GM12878 (cell line): ENCODE measurements around the gene RGS18. TPM values are rescaled to one million over a fixed set of nuclear protein-coding genes. Genes with fewer than 3 reads are reported as not detected.

ENCODE experiments used
- ATAC-seq: fragments of 200-7000 bp; cut with Tn5 transposase; 3 replicates; pipeline ENCODE4 v1.9.1; 2020; ENCODE audit warnings: mild to moderate bottlenecking, moderate library complexity
- BruUV-seq: library from RNA; stranded (reverse); fragments of 400-500 nt; replicated peaks from 2 replicates; lab custom pipeline; 2021; lab: Mats Ljungman, UMichigan
- CTCF ChIA-PET: fragments of 300-600 bp; sonication (Branson Sonifier 250); formaldehyde crosslinking; extraction: SDS; loops from one replicate; lab custom pipeline; 2021; ENCODE audit warnings: inconsistent platforms; lab: Yijun Ruan, JAX
- POLR2A ChIA-PET: fragments of 350-600 bp; formaldehyde crosslinking; extraction: SDS; loops from one replicate; lab custom pipeline; 2021; ENCODE audit warnings: inconsistent platforms; lab: Charles Lee
- RAD21 ChIA-PET: fragments of 300-600 bp; sonication (Branson Sonifier 250); formaldehyde crosslinking; loops from one replicate; lab custom pipeline; 2023; ENCODE audit warnings: antibody characterized with exemption; ENCODE audit not compliant: unreplicated experiment; lab: Charles Lee
- SMC1A ChIA-PET: fragments of 300-600 bp; sonication (Branson Sonifier 250); formaldehyde crosslinking; loops from one replicate; lab custom pipeline; 2023; ENCODE audit not compliant: unreplicated experiment, uncharacterized antibody; lab: Charles Lee
- DNase-seq: peaks from one replicate; pipeline ENCODE4 v3.0.0-alpha.2; 2011; ENCODE audit warnings: low read depth, low spot score
- FAIRE-seq: peaks from 3 replicates; lab custom pipeline; 2011; peaks lifted over from hg19 to GRCh38; lab: Jason Lieb, UNC
- H2AFZ ChIP-seq: 2 replicates; pipeline ENCODE4 v1.6.0; 2011; ENCODE audit warnings: low read depth, low read length, control low read depth; ENCODE audit not compliant: control insufficient read depth
- H3K27ac ChIP-seq: 2 replicates; pipeline ENCODE4 v1.5.1; 2011; ENCODE audit warnings: control low read depth; ENCODE audit not compliant: control insufficient read depth, insufficient read depth
- H3K27me3 ChIP-seq, 2 experiments: replicated peaks in 1 of 2; 2 replicates each; pipeline versions ENCODE4 v1.6.0 to v1.6.1; 2011; ENCODE audit warnings: low read length in 1 of 2; ENCODE audit not compliant: control insufficient read depth in 2 of 2, insufficient read depth in 2 of 2
- H3K36me3 ChIP-seq, 2 experiments: 2 replicates each; pipeline ENCODE4 v1.5.1; 2011; ENCODE audit warnings: low read length in 1 of 2; ENCODE audit not compliant: control insufficient read depth in 2 of 2, insufficient read depth in 2 of 2
- H3K4me1 ChIP-seq: 2 replicates; pipeline ENCODE4 v1.6.1; 2011; ENCODE audit warnings: mild to moderate bottlenecking, low read length, moderate library complexity, mixed read lengths; ENCODE audit not compliant: control insufficient read depth, insufficient read depth
- H3K4me2 ChIP-seq: 2 replicates; pipeline ENCODE4 v1.6.0; 2011; ENCODE audit warnings: control low read depth; ENCODE audit not compliant: control insufficient read depth, insufficient read depth
- H3K4me3 ChIP-seq: fragments of 200-600 bp; sonication (generic); 2 replicates; pipeline ENCODE4 v1.5.1; 2016
- H3K79me2 ChIP-seq: 2 replicates; pipeline ENCODE4 v1.6.0; 2011; ENCODE audit warnings: low read length; ENCODE audit not compliant: control insufficient read depth, insufficient read depth
- H3K9ac ChIP-seq: 2 replicates; pipeline ENCODE4 v1.8.0; 2011; ENCODE audit warnings: low read length, control low read depth, mixed read lengths; ENCODE audit not compliant: control insufficient read depth, insufficient read depth
- H3K9me3 ChIP-seq: replicated peaks from 3 replicates; pipeline ENCODE4 v1.5.1; 2011; ENCODE audit warnings: mild to moderate bottlenecking, low read length; ENCODE audit not compliant: control insufficient read depth, insufficient read depth
- H4K20me1 ChIP-seq: 2 replicates; pipeline ENCODE4 v1.6.0; 2011; ENCODE audit not compliant: control insufficient read depth, insufficient read depth
- BCLAF1 ChIP-seq: fragments of 450-650 bp; IDR thresholded peaks from 2 replicates; pipeline ENCODE4 v1.6.1; 2017; ENCODE audit warnings: antibody characterized with exemption, mild to moderate bottlenecking, moderate library complexity
- BHLHE40 ChIP-seq, 2 experiments: fragments of 450-650 bp in 1 of 2; IDR thresholded peaks; 2 replicates each; pipeline ENCODE4 v1.6.1; 2011 to 2017; ENCODE audit warnings: low read depth in 2 of 2, borderline replicate concordance in 1 of 2, improper control_type of control experiment in 1 of 2, low read length in 1 of 2, mild to moderate bottlenecking in 1 of 2
- BRCA1 ChIP-seq: IDR thresholded peaks from 2 replicates; pipeline ENCODE4 v1.6.1; 2011; ENCODE audit warnings: low read depth, low read length, improper control_type of control experiment
- CBX5 ChIP-seq: sonication (generic); IDR thresholded peaks from 2 replicates; pipeline ENCODE4 v1.6.1; 2016; ENCODE audit warnings: low read depth, moderate library complexity, mild to moderate bottlenecking, inconsistent platforms
- CHD2 ChIP-seq: IDR thresholded peaks from 2 replicates; pipeline ENCODE4 v1.6.1; 2011; ENCODE audit warnings: low read depth, low read length, improper control_type of control experiment, borderline replicate concordance
- ESRRA ChIP-seq: IDR thresholded peaks from 2 replicates; pipeline ENCODE4 v1.6.1; 2012; ENCODE audit warnings: mild to moderate bottlenecking, low read length, improper control_type of control experiment
- JUNB ChIP-seq: IDR thresholded peaks from 2 replicates; pipeline ENCODE4 v1.6.1; 2016; ENCODE audit warnings: antibody characterized with exemption, mild to moderate bottlenecking
- JUND ChIP-seq: IDR thresholded peaks from 2 replicates; pipeline ENCODE4 v1.6.1; 2012; ENCODE audit warnings: low read depth, mild to moderate bottlenecking, low read length, improper control_type of control experiment, moderate library complexity
- MYC ChIP-seq: IDR thresholded peaks from 2 replicates; pipeline ENCODE4 v1.6.1; 2011; ENCODE audit warnings: mild to moderate bottlenecking, low read length, moderate library complexity, inconsistent platforms; ENCODE audit not compliant: insufficient read depth, insufficient replicate concordance, insufficient read length, severe bottlenecking
- RAD51 ChIP-seq: fragments of 450-650 bp; IDR thresholded peaks from 2 replicates; pipeline ENCODE4 v1.6.1; 2016; ENCODE audit warnings: moderate library complexity, mild to moderate bottlenecking, inconsistent platforms
- SMAD5 ChIP-seq: IDR thresholded peaks from 2 replicates; pipeline ENCODE4 v1.6.1; 2016; ENCODE audit warnings: antibody characterized with exemption, low read depth
- SMARCA5 ChIP-seq: fragments of 450-650 bp; IDR thresholded peaks from 2 replicates; pipeline ENCODE4 v1.6.1; 2017; ENCODE audit warnings: mild to moderate bottlenecking
- SREBF1 ChIP-seq: IDR thresholded peaks from 2 replicates; pipeline ENCODE4 v1.6.1; 2012; ENCODE audit warnings: mild to moderate bottlenecking, low read length
- ZBTB11 ChIP-seq: fragments of 450-650 bp; formaldehyde crosslinking; IDR thresholded peaks from 2 replicates; pipeline ENCODE4 v1.5.0; 2022; ENCODE audit warnings: mild to moderate bottlenecking, missing genetic modification characterization
- ZNF384 ChIP-seq: IDR thresholded peaks from 2 replicates; pipeline ENCODE4 v1.6.1; 2012; ENCODE audit warnings: low read depth, mild to moderate bottlenecking, low read length, improper control_type of control experiment, borderline replicate concordance
- WGBS: methylation state at CpG from one replicate; pipeline ENCODE4 v1.1.6; 2016; ENCODE audit warnings: low lambda C conversion rate; ENCODE audit not compliant: insufficient replicate concordance, insufficient coverage; ENCODE audit errors: missing lambda C conversion rate; 5-methylcytosine and 5-hydroxymethylcytosine counted together
- in situ Hi-C: fragments of 300-500 bp; cut with MboI; formaldehyde crosslinking; loops from 9 replicates; pipeline ENCODE4 v1.14.3; 2018; ENCODE audit warnings: mixed read lengths
- intact Hi-C: fragments of 100-400 bp; cut with micrococcal nuclease; formaldehyde crosslinking; loops from one replicate; pipeline ENCODE4 v1.14.2; 2022; ENCODE audit not compliant: unreplicated experiment
- polyA plus RNA-seq, 11 experiments: library from polyadenylated mRNA; depleted of rRNA in 4 of 11; unstranded in 6 of 11; stranded (reverse) in 5 of 11; fragments of >200 nt; fragmentation: Nextera tagmentation in 4 of 11; fragmentation: Illumina TruSeq in 1 of 11; extraction: Ambion mirVana in 4 of 11; extraction: Trizol in 1 of 11; gene quantifications; 1 replicate in 1 of 11; 2 replicates in 10 of 11; pipeline versions ENCODE4 v1.2.1 to v1.2.3, GENCODE V29; 2011 to 2016; ENCODE audit warnings: inconsistent platforms in 2 of 11, missing spikeins in 2 of 11, low read depth in 1 of 11
- total RNA-seq, 4 experiments: library from RNA; depleted of rRNA in 3 of 4; stranded (reverse); fragments of >200 nt in 3 of 4; fragmentation: Illumina TruSeq in 1 of 4; extraction: Trizol in 1 of 4; gene quantifications; 2 replicates each; pipeline versions ENCODE4 v1.2.1 to v1.2.3, GENCODE V29; 2013 to 2021
- TF ChIP-seq, protein P1 (sequence below): fragments of 450-650 bp; IDR thresholded peaks from 2 replicates; pipeline ENCODE4 v1.6.1; 2018; ENCODE audit warnings: borderline replicate concordance, mild to moderate bottlenecking; ENCODE audit not compliant: partially characterized antibody

The RGS18 gene
- total and polyA plus RNA-seq, 10 of the 15 experiments (the other 5 are each of a cell fraction or from before 2014, with no cell fraction given) = not detected

DNA sequence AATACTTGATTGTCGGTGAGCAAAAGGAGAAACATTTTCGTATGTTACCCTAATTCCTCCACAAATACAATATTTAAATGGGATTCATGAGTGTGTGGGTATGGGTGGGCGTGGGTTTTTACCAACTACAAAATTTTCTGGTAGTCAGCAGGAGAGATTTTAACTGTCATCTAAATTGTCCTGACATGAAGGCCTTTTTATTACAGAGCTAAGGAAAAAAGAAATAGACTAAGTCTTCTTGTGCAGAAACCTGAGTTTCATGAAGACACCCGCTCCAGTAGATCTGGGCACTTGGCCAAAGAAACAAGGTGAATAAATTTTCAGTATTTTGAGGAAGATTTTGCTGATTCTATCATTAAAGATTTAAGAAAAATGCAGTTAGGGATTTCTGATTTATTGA, 752 bp downstream of the RGS18 start (continued):
- TF ChIP-seq RAD51 (no peak), BRCA1 (no peak), CBX5 (no peak), ZNF384 (no peak), JUNB (no peak), SMARCA5 (no peak), JUND (no peak), CHD2 (no peak), ESRRA (no peak), SREBF1 (no peak)
- TF ChIP-seq, protein P1, sequence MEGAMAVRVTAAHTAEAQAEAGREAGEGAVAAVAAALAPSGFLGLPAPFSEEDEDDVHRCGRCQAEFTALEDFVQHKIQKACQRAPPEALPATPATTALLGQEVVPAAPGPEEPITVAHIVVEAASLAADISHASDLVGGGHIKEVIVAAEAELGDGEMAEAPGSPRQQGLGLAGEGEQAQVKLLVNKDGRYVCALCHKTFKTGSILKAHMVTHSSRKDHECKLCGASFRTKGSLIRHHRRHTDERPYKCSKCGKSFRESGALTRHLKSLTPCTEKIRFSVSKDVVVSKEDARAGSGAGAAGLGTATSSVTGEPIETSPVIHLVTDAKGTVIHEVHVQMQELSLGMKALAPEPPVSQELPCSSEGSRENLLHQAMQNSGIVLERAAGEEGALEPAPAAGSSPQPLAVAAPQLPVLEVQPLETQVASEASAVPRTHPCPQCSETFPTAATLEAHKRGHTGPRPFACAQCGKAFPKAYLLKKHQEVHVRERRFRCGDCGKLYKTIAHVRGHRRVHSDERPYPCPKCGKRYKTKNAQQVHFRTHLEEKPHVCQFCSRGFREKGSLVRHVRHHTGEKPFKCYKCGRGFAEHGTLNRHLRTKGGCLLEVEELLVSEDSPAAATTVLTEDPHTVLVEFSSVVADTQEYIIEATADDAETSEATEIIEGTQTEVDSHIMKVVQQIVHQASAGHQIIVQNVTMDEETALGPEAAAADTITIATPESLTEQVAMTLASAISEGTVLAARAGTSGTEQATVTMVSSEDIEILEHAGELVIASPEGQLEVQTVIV = no peak
- TF ChIP-seq, all 136 proteins: peak for 0

DNA sequence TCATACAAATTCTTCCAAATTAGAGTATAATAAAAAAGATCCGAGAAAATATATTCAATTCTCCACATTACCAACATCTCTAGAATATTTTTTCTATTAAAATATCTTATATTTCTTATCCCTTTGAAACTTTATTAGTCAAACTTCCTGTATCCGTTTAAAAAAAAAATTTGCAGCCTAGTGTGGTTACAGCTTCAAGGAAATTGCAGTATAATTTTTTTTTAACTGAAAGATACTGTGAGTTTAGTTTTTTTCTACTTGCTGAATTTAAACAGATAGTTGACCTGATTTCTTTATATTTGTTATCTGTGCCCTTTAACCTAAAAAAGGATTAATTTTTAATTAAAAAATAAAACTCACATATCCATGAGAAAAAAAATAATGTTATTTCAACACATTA, 1.5 kb downstream of the RGS18 start:
- in situ Hi-C loops = no loop called here
- CTCF ChIA-PET = no interaction called here
- Histone ChIP-seq H3K9me3 (no peaks in the 10 kb centered on the region), H3K79me2 (no peaks in the 10 kb centered on the region), H3K4me2 (no peak overlapping the region), H3K4me3 (no peak overlapping the region), H3K9ac (no peak overlapping the region), H2AFZ (no peak overlapping the region), H3K27ac (no peak overlapping the region), H3K27me3 (no peaks in the 10 kb centered on the region), H3K36me3 (no peaks in the 10 kb centered on the region), H4K20me1 (no peaks in the 10 kb centered on the region), H3K4me1 (no peaks in the 10 kb centered on the region)
- ATAC-seq = no peak
- no peak for DNase-seq
- SMC1A ChIA-PET = no interaction called here
- FAIRE-seq = no peak
- intact Hi-C loops = no loop called here
- no TSS peak for BruUV-seq
- RAD21 ChIA-PET = no interaction called here
- 0% methylated on average over 2 of the region's 2 CpGs for WGBS
- POLR2A ChIA-PET = no interaction called here
- no peak for TF ChIP-seq ZBTB11 (CRISPR knock-in tag)
- TF ChIP-seq MYC = no peak
- no peak for TF ChIP-seq SMAD5
- TF ChIP-seq BCLAF1 = no peak
- TF ChIP-seq BHLHE40 (IDR thresholded peaks at IDR 0.05; ENCODE audit: borderline replicate concordance in 1 of 2, low read depth in 2 of 2, low read length in 1 of 2) = no peak
